Type B pancreatic cell (in vitro differentiated cells): ENCODE measurements around the gene NAE1. TPM values are rescaled to one million over a fixed set of nuclear protein-coding genes. Genes with fewer than 3 reads are reported as not detected.

Experiments used
- DNase-seq: peaks from one replicate; pipeline ENCODE4 v3.0.0; 2021; ENCODE audit warnings: mixed read lengths; ENCODE audit not compliant: unreplicated experiment; ENCODE audit errors: extremely low spot score
- H3K27ac Mint-ChIP-seq: 2 replicates; pipeline ENCODE4 v1.8.0; 2021; ENCODE audit warnings: mild to moderate bottlenecking, mixed read lengths
- H3K27me3 Mint-ChIP-seq: 2 replicates; pipeline ENCODE4 v1.8.0; 2021; ENCODE audit warnings: mixed read lengths
- H3K36me3 Mint-ChIP-seq: 2 replicates; pipeline ENCODE4 v1.8.0; 2021; ENCODE audit warnings: mixed read lengths
- H3K4me1 Mint-ChIP-seq: one replicate; pipeline ENCODE4 v1.8.0; 2021; ENCODE audit warnings: mixed read lengths; ENCODE audit not compliant: unreplicated experiment
- H3K4me3 Mint-ChIP-seq: 2 replicates; pipeline ENCODE4 v1.8.0; 2021; ENCODE audit warnings: mild to moderate bottlenecking, mixed read lengths
- H3K9me3 Mint-ChIP-seq: 2 replicates; pipeline ENCODE4 v1.8.0; 2021; ENCODE audit warnings: mixed read lengths
- total RNA-seq: library from RNA; stranded (reverse); gene quantifications from 2 replicates; pipeline ENCODE4 v1.2.1, GENCODE V29; 2021; ENCODE audit warnings: low replicate concordance
- TF ChIP-seq, protein P1 (sequence below): fragments of 200-600 bp; sonication (generic); conservative IDR thresholded peaks from 2 replicates; pipeline ENCODE4 v1.5.0; 2021; ENCODE audit warnings: antibody characterized with exemption, mild to moderate bottlenecking

Gene NAE1
- total RNA-seq, 1 donor from 2014 or later = 92.5 TPM

DNA sequence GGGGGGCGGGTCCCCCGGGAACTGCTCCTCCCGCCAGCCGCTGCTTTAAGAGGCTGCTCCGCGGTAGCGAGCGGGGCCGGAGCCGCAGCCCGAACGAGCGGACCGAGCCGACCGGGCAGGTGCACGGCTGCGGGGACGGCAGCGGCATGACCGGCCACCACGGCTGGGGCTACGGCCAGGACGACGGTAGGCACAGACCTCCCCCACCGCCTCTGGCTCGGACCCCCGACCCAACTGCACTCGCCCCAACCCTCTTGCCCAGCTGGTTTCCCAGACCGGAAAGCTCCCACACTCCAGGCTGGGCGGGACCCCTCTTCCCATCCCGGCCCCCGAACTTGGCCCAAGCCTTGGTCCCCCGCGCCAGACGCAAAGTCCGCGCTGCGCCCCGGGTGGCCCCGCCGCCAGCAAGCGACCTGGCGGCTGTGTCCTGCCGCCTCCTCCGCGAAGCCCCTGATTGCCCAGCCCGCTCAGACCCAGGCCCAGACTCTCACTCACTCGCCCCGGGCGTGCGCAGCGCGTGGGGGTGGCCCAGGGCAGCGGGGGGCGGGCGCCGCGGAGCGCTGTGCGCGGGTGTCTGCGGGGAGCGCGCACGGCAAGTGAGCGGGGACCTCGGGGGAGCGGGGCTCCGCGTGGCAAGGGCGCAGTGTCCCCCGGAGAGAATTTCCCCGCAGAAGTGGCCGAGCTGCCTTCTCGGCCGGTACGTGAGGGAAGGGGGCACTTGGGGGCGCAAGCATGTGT, 13.7 kb upstream of the NAE1 start, which contains the start of gene CA7:
Gene CA7, plus strand, starts transcription at position 73 of the 738 bp plus-strand sequence. Its CDS starts 74 bp downstream, at position 147.
- Mint-ChIP-seq H3K4me3 (peak within 1 kb of the TSS; percentile 83), H3K4me1 (peaks cover 7% of the 10 kb centered on the region), H3K36me3 (no peaks in the 10 kb centered on the region), H3K9me3 (no peaks in the 10 kb centered on the region), H3K27me3 (peaks cover 82% of the 10 kb centered on the region), H3K27ac (no peak within 1 kb of the TSS)
- no peak for DNase-seq
- TF ChIP-seq, protein P1, sequence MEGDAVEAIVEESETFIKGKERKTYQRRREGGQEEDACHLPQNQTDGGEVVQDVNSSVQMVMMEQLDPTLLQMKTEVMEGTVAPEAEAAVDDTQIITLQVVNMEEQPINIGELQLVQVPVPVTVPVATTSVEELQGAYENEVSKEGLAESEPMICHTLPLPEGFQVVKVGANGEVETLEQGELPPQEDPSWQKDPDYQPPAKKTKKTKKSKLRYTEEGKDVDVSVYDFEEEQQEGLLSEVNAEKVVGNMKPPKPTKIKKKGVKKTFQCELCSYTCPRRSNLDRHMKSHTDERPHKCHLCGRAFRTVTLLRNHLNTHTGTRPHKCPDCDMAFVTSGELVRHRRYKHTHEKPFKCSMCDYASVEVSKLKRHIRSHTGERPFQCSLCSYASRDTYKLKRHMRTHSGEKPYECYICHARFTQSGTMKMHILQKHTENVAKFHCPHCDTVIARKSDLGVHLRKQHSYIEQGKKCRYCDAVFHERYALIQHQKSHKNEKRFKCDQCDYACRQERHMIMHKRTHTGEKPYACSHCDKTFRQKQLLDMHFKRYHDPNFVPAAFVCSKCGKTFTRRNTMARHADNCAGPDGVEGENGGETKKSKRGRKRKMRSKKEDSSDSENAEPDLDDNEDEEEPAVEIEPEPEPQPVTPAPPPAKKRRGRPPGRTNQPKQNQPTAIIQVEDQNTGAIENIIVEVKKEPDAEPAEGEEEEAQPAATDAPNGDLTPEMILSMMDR = no peak

DNA sequence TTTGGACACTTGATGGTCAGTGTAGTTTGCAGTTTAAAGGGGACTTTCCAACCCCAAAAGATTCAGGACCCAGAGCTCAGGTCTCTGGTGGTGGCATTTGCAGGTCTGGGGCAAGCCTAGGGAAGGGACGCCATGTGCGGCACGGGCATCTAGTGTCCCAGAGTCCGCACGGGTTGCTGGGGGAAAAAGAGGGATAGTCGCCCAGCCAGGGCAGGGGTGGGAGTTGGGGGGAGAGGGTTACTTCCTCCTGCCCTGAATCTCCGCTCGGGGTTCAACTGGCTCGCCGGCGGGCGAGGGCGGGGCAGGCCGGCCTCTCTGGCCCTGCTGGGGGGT, 13.2 kb upstream of the NAE1 start:
- H3K4me1 Mint-ChIP-seq = peaks cover 7% of the 10 kb centered on the region
- peak overlapping the region; percentile 83 for H3K4me3 Mint-ChIP-seq
- TF ChIP-seq, protein P1 = no peak
- no peak overlapping the region for H3K27ac Mint-ChIP-seq
- H3K9me3 Mint-ChIP-seq = no peaks in the 10 kb centered on the region
- no peak for DNase-seq
- H3K36me3 Mint-ChIP-seq = no peaks in the 10 kb centered on the region
- H3K27me3 Mint-ChIP-seq = peaks cover 84% of the 10 kb centered on the region

DNA sequence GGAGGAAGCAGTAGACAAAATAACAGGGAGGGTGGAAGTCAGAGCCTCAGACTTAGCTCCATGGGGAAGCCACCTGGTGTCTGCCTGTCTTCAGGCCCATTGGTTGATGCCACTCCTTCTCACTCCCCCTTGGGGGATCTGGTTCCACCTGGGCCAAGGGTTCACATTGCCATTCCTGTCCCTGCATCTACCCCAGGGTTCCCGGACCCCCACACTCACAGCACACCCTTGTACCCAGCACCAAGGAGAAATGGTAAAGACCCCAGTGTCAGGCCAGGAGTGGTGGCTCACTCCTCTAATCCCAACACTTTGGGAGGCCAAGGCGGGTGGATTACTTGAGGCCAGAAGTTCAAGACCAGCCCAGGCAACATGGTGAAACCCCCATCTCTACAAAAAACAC, 12.4 kb upstream of the NAE1 start:
- H3K27me3 Mint-ChIP-seq = peaks cover 88% of the 10 kb centered on the region
- TF ChIP-seq, protein P1 = no peak
- no peak overlapping the region for H3K27ac Mint-ChIP-seq
- H3K4me1 Mint-ChIP-seq = peaks cover 7% of the 10 kb centered on the region
- H3K4me3 Mint-ChIP-seq = peak overlapping the region; percentile 83
- H3K9me3 Mint-ChIP-seq = peaks cover 5% of the 10 kb centered on the region
- H3K36me3 Mint-ChIP-seq = no peaks in the 10 kb centered on the region
- no peak for DNase-seq

DNA sequence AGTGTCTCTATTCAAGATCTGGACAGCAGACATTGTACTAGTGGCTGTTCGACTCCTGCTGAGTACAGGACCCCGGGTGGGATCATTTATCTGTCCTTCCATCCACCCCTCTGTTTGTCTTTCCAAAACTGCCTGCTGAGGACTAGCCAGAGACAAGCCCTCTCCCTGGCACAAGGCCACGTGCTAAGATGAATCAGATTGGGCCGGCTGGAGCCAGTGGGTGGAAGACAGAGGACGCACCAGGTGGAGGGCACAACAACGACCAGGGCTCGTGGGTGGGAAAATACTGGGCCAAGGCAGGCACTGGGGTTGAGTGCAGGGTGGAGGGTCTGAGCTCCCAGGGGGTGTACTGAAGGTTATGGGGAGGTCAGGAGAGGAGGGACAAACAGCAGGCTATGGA, 12.0 kb upstream of the NAE1 start:
- peaks cover 86% of the 10 kb centered on the region for H3K27me3 Mint-ChIP-seq
- no peak for DNase-seq
- H3K27ac Mint-ChIP-seq = no peak overlapping the region
- H3K4me3 Mint-ChIP-seq = peak overlapping the region; percentile 47
- no peaks in the 10 kb centered on the region for H3K36me3 Mint-ChIP-seq
- H3K4me1 Mint-ChIP-seq = peaks cover 7% of the 10 kb centered on the region
- H3K9me3 Mint-ChIP-seq = peaks cover 6% of the 10 kb centered on the region
- TF ChIP-seq, protein P1 = no peak

DNA sequence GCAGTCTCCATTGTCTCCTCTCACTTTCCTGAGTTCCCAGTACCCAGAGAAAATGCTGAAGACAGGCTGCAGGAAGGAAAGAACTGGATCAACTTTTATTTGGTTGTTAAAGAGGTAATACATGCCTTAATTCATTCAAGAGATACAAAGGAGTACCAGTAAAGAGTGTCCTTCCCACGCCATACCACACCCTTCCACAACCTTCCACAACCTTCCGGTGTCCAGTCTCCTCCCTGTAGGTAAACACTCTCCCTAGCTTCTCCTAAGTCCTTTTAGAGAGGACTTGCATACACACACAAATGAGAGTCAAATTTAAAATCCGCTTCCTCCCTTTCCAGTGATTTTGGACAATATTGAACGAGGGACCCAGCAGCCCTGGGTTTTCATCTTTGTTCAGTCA, 10.6 kb upstream of the NAE1 start:
- DNase-seq = no peak
- Mint-ChIP-seq H3K9me3 (peaks cover 6% of the 10 kb centered on the region), H3K27me3 (peaks cover 77% of the 10 kb centered on the region), H3K4me1 (peaks cover 7% of the 10 kb centered on the region), H3K36me3 (no peaks in the 10 kb centered on the region), H3K4me3 (no peak overlapping the region), H3K27ac (no peak overlapping the region)
- TF ChIP-seq, protein P1 = no peak
